GM18868 (cell line): ENCODE data around the gene EI24.
A peak's percentile ranks its signal among the peaks of the same experiment; 100 is the strongest.
"Not testable (repeated sequence)": the region's sequence is repeated elsewhere in the genome, so short reads cannot be mapped to it uniquely, and the experiment has no call there.

Experiments used
- ATAC-seq: cut with Tn5 transposase; IDR thresholded peaks from one replicate; pipeline ENCODE4 v1.9.1; 2021; ENCODE audit warnings: mild to moderate bottlenecking, moderate library complexity; ENCODE audit not compliant: unreplicated experiment

The EI24 gene

GRCh38 chr11:125568970-125569914, at the start of gene EI24:
Gene EI24, plus strand, starts transcription at chr11:125569477. Its CDS starts 3,051 bp downstream, at chr11:125572528.
- ATAC-seq = peak; percentile 95

- no peak for ATAC-seq
Measured at GRCh38 chr11:125519860-125520834, 49.1 kb upstream of the EI24 start.

- no peak for ATAC-seq
Measured at GRCh38 chr11:125525303-125525702, 44.0 kb upstream of the EI24 start.

- no peak for ATAC-seq
Measured at GRCh38 chr11:125532668-125533067, 36.6 kb upstream of the EI24 start.

- no peak for ATAC-seq
Measured at GRCh38 chr11:125535585-125535984, 33.7 kb upstream of the EI24 start.

GRCh38 chr11:125536834-125537233, 32.4 kb upstream of the EI24 start:
- not testable (repeated sequence) for ATAC-seq

GRCh38 chr11:125542709-125543108, 26.6 kb upstream of the EI24 start:
- no peak for ATAC-seq

GRCh38 chr11:125550780-125551179, 18.5 kb upstream of the EI24 start:
- ATAC-seq = no peak

- no peak for ATAC-seq
Measured at GRCh38 chr11:125551835-125552342, 17.4 kb upstream of the EI24 start.

- ATAC-seq = no peak
Measured at GRCh38 chr11:125552927-125553326, 16.4 kb upstream of the EI24 start.

GRCh38 chr11:125553357-125553756, 15.9 kb upstream of the EI24 start:
- ATAC-seq = no peak

- ATAC-seq = no peak
Measured at GRCh38 chr11:125554038-125554437, 15.2 kb upstream of the EI24 start.

- no peak for ATAC-seq
Measured at GRCh38 chr11:125559888-125560287, 9.4 kb upstream of the EI24 start.

- ATAC-seq = no peak
Measured at GRCh38 chr11:125561924-125562323, 7.4 kb upstream of the EI24 start.

GRCh38 chr11:125562430-125562829, 6.8 kb upstream of the EI24 start:
- no peak for ATAC-seq

- no peak for ATAC-seq
Measured at GRCh38 chr11:125564357-125564756, 4.9 kb upstream of the EI24 start.

- ATAC-seq = no peak
Measured at GRCh38 chr11:125566235-125566634, 3.0 kb upstream of the EI24 start.

- ATAC-seq = peak; percentile 33
Measured at GRCh38 chr11:125569915-125570621, 791 bp downstream of the EI24 start.

GRCh38 chr11:125570952-125571351, 1.7 kb downstream of the EI24 start:
- ATAC-seq = no peak

GRCh38 chr11:125572916-125573315, 3.6 kb downstream of the EI24 start:
- no peak for ATAC-seq

GRCh38 chr11:125577181-125577580, 7.9 kb downstream of the EI24 start:
- ATAC-seq = not testable (repeated sequence)
